TTC549 (cell line): Measurements from ENCODE around the gene KRT76.
"Not testable (repeated sequence)": the region's sequence is repeated elsewhere in the genome, so short reads cannot be mapped to it uniquely, and the experiment has no call there.

Experiments used
- FAIRE-seq: peaks from 2 replicates; lab custom pipeline; 2012; peaks lifted over from hg19 to GRCh38; lab: Jason Lieb, UNC

Gene KRT76

DNA sequence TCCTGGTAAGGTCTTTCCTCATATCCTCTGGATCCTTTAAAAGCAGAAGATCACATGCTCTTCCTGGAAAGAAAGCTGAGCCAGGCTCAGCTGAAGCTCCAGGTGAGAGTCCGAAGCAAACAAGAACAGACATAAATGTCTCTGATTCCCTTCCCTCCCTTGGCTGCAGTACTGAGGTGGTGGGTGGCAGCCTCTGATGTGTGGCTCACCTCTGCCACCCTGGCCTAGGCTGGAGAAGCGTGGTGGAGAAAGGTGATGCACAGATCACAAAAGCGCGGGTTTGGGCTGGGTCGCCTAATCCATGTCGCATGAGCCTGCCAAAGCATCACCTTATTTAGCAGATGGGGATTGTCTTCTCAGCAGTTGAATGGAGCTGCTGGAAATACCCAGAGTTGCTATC, 2.8 kb upstream of the KRT76 start:
- FAIRE-seq: no peak

DNA sequence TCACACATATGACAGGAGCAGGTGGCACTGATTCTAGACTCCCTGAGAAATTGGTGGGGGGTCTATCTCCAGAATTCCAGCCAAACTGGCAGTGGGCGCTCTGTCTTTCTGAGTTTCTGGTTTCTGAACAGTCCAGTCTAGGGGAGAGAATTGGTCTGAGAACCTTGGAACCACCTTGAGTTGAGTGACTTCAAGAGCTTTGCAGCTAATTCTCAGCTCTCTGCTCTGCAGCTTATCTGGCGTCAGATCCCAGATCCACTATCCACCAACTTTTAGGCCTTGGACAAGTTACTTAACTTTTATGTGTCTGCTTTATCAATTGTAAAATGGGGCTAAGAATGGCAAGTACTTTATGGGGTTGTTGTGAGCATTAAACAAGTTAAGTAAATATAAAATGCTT, 1.7 kb upstream of the KRT76 start:
- FAIRE-seq: no peak

DNA sequence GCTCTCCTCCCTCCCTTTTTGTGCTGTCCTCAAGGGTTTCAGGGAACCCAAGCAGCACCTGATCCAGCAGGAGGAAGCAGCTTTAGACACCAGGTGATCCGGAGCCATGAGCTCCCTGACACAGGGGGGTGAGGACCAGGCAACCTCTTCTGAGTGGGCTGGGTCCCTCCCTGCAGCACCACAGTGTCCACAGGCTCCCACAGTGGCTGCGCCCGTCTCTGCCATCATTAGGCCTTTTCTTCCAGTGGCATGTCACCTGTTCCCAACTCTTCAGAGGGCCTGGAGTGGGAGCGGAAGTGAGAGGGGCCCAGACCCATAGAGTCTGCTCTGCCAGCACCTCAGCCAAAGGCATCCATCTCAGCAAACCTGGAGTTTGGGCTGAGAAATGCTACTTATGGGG, 421 bp upstream of the KRT76 start:
- FAIRE-seq: no peak

DNA sequence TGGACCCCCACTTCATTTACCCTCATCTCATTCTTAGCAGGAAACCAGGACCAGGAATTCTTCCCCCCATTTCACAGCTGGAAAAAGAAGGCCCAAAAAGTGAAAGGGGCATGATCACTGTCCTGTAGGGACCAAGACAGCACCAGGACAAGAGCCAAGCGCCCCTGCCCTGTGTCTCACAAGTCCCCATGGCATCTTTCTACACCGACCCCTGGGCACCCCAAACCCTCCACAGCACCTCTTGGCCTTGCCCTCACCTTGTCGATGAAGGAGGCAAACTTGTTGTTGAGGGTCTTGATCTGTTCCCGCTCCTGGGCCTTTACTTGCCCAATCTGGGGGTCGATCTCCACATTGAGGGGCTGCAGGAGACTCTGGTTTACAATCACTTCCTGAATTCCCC, 710 bp downstream of the KRT76 start:
- FAIRE-seq: no peak

DNA sequence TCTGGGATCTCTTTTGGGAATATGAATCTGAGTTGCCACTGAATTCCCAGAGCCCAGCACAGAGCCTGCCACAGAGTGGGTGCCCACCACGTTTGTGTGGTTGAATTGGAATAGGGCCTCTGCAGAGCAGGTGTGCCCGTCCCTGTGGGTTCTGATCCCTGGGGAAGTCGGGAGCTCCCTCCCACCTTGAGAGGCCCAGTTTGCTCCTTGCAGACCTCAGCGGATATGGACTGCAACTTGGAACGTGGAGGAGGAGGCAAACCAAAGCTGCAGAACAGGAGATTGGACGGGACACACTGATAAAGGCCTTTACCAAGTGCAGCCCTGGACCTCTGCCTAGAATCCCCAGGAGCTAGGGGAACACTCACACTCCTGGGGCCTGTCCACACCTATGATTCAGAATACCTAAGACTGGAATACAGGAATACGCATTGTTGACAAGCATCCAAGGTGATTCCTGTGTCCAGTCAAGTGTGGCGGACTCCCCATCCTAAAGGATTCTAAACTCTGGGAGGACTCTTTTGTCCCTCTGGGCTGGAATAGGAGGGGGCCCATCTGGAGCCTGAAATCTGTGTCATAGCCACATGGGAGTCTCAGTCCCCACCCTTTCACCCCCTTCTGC, 2.4 kb downstream of the KRT76 start:
- no peak for FAIRE-seq

DNA sequence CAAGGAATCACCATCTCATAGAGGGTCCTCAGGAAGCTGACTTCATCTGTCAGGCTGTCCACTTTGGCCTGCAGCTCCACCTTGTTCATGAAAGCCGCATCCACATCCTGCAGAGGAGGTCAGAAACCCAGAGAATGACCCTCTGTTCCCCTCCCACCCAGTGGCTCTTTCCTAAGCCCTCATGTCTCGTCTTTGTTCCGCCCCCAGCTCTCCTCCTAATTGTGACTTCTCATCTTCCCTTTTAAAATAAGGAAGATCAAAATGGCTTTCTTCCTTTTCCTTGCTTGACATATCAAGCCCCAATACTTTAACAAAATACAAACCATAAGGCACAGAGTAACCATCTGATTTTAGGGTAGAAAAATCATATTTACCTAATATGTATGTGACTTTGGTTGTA, 4.4 kb downstream of the KRT76 start:
- FAIRE-seq: no peak

DNA sequence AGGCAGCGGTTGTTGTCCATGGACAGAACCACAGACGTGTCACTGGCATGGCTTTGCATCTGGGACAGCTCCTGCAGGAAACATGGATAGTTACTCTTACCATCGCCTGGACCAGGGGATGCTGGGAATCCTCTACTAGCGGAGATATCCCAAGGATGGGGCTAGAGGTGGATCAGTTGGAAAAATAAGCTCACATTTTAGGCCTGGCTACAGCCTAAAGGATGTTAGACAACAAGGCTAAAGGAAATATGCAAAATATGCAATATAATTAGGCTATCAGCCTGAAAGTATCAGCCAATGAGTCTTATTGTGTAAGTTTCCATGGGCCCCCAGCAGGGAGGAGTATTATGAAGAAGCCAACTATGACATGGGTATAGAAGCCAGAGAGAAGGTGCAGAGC, 5.0 kb downstream of the KRT76 start:
- FAIRE-seq: no peak

DNA sequence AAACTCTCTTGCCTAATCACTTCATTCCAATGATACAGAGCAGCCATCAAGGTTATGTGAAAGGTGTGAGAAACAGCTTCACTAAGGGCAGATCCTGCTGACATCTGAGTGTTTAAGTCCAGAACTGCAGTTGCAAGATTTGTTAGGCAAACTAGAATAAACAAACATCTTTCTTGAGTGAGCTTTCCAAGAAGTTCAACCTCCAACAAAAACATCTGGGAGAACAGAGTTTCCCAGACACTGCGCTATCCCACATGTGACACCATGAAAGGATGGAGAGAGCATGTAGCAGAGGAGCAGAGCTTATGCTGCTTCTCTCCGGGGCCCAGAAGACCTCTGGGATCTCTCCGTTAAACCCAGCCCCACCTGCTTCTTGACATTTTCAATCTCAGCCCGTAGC, 5.6 kb downstream of the KRT76 start:
- FAIRE-seq: no peak

DNA sequence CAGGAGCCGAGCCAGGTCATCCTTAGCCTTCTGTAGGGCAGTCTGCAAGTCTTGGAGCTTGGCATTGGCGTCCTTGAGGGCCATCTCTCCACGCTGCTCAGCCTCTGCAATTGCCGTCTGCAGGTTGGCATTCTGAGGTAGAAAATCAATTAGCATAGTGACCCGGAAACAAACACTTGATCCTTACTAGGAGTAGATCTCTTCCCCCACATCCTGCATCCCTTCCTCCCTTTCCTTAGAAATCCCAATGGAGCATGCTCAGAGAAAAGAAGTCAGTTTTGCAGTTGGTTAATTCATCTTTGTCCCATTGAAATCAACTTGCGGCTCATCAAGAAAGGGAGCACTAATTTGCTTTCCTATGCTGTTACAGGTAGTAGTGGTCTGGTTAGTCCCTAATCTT, 6.1 kb downstream of the KRT76 start:
- FAIRE-seq: no peak

DNA sequence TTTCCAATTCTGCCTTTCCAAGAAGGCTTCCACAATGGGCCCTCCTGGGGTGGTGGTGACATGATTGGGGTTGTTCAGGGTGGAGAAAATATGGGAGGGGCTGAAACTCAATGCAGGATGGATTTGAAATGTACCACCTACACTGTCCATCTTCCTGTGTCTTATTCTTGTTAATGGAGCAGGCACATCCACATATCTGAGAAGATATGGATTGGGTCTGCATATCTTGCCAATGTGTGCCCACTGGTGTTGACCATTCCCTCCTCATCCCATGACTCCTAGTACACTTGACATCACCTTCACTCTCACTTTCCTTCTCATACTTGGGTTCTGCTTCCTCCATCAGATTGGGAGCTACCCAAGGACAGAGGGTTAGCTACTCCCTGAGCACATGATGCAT, 7.2 kb downstream of the KRT76 start:
- FAIRE-seq: no peak

DNA sequence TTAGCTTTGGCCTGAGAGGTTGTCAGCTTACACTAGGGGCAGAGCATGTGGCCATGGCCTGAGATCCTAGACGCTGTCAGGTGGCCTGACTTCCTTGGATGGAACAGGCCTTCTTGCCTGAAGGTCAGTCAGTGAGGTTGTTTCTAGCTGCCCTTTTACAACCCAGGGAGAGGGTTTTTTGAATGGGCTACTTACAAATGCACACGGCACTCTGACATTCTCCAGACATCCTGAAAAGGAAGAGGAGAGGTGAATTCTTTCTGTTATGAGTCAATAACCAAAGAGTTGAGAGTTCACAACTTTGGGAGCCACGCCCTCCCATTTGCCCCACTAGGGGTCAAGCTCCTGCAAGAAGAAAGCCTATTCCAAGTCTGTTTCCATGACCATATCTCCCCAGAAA, 7.8 kb downstream of the KRT76 start:
- FAIRE-seq: no peak

DNA sequence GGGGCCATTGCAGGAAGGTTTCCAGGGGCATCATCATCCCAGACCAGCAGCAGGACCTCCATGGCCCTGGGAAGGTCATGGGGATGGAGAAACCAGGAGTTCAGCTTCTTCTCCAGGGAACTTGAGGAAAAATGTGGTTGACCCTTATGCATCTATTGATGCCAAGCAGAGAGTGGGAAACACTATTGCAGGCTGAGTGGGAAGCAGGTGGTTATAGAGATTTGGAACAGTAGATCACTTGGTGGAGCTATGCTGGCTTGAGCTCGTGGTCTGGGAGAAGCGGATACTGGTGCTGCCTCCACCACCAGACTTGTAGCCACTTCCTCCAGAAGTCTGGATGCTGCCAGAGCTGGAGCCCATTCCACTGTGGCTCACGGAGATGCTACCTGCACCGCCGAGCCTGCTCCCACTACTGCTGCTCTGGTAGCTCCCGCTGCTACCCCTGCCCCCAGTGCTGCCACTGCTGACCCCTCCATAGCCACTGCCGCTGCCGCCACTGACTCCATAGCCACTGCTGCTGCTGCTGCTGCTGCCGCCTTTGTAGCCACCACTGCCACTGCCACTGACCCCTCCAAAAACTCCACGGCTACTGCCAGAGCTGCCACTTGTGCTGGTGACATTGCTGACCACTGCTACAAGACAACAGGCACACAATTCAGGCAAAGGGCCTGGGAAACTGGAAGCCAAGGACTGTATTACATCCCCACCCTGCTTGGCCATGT, 8.5 kb downstream of the KRT76 start:
- FAIRE-seq: no peak

DNA sequence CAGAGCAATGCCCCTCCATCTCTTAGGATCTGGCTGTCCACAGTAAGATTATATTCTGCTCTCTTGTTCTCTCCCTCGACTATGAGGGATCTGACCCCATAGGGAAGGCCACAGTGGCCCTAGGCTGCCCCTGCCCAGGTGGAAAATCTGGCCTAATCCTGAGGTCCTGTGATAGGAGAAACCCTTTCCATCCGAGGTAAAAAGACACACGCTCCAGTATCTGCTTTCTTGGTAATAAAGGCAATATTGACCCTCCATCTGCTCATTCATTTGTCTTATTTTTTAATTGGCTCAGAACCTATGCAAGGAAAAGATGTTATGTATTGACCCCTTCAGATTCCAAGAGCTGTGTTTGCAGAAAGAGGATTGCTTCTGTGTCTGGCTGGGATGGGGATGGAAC, 9.7 kb downstream of the KRT76 start:
- FAIRE-seq: no peak

DNA sequence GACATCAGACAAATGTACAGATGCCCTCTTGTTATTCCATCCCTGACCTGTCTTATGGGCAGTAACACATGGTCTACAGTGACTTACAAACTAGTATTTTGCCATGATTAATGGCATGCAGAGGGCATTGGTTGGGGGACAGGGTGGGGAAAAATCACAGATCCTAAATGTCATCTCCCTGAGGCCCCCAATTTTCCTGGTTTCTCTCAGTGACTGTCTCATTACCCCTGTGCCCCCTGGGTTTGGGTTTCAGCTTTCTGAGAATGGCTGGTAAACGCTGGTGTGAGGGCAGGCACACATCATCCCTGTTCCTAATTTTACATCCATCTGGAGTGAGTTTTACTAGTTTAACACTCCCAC, 10.1 kb downstream of the KRT76 start:
- no peak for FAIRE-seq

DNA sequence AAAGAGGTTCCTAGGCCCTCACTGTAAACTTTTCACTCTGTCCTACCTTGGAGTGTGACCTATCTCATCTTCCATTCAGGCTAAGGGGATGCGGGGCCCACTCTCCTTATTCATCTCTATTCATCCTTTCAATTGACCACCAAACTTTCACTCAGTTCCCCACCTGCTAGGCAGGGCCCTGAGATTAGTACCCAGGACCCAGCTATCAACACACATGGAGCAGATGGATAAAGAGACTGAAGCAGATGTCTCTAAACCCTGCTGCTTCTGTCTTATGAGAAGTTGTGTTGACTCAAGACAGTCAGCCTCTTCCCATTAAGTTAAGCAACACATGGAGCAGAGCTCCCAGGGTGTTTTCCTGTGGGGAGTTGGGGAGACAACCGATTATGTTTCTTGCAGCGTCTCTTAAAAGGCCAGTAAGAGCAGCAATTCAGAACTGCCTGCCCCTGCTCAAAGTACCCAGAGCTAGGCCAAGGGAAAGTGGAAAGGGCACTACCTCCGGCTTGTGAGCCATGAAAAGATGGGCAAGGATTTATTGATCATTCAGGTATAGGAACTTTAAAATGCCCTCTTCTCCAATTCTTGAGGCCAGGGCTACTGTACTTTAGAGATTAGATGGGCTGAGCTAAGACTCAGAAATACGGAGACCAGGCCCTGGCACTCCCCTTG, 10.7 kb downstream of the KRT76 start:
- FAIRE-seq: no peak

DNA sequence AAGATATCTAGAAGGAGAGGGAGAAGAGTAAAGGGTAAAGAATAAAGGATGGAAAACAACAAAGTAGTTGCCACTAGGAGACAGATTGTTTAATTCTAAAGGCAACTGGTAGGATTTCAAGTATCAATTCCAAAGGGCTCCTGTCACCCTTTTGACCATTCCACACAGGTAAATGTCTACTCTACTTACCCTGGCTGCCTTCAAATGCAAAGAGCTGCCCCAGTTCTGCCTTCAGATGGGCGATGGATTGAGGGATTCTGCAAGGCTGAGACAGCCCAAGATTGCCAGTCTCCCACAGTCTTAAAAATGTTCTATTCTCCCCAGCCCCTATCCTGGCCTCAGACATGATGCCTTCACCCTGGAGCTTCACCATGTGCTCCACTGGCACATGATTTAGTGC, 11.4 kb downstream of the KRT76 start:
- FAIRE-seq: no peak

DNA sequence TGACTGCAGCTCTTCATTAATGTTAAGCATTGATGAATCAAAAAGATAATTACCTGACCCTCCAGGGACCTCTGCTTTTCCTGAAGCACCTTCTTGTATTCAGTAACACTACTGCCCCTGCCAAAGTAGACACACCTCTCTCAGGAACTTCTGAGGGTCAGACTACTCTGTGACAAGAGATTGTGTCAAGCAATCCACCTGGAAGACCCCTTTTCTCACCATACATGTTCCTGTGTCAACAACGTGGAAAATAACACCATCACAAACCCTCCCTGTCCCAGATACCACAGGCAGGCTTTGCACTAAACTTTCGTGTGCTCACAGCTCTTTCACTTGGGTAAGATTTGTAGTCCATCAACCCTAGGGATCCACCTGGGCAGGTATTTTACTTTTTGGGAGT, 13.2 kb downstream of the KRT76 start:
- FAIRE-seq: no peak

DNA sequence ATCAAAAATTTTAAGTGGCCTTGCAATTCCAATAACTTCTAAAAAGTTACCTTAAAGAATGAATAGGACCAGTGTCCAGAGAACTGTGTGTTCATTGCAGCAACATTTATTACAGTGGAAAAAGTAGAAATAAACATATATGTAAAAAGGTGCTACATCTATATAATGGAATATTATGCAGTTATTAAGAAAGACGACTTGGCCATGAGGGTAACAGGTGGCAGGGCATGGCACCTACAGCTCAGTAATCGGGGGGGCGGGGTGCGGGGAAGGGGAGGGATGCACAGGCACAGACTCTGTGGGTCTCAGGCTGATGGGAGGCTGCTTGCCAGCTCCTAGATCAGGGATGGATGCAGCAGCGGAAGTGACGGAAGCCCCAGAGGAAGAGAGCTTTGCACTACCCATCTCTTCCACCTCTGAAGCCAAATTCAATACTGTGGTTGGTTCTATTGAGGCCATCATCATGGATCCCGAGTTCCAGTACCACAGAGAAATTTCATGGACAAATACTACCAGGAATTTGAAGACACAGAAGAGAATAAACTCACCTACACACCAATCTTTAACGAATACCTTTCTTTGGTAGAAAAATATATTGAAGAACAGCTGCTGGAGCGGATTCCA, 14.0 kb downstream of the KRT76 start:
- FAIRE-seq: no peak

DNA sequence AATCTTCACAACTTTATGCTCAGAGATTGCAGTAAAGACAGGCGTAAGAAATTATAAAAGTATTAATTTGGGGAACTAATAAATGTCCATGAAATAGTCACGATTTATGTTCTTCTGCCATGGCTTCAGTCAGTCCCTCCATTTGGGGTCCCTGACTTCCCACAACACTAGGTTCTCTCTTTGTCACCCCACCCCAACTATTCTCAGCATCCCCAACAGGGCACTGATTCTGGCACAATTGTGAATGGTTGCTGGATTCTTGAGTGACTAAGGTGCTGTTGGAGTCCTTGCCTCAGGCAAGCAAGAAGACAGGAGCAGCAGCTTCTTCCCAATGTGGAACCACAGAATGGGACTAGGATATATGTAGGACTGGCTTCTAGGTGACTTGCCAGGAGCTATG, 15.3 kb downstream of the KRT76 start:
- FAIRE-seq: no peak

DNA sequence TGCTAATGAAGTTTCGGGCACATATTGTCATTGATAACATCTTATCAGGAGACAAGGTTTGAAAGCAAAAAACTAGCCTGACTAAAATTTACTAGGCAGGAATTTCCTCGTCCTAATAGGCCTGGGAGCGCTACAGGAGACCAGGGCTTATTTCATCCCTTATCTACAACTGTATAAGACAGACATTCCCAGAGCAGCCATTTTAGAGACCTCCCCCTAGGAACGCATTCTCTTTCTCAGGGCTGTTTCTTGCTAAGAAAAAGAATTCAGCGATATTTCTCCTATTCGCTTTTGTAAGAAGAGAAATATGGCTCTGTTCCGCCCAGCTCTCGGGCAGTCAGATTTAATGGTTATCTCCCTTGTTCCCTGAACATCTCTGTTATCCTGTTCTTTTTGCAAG, 15.9 kb downstream of the KRT76 start:
- not testable (repeated sequence) for FAIRE-seq

DNA sequence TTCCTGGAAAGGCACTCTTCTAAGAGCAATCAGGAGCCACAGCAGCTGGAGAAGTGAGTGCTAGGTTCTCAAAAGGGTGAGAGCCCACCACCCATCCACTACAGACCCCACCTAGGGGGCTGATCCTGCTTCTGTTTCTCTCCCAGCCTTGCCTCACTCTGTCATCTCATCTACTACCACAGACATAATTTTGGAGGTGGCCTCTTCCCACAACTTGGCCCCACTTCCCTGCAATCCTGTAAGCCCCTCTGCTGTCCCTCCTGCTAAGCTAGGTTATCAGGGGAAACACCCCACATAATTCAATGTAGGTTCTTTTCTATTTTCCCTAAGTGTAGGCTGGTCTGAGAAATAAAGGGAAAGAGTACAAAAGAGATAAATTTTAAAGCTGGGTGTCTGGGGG, 16.5 kb downstream of the KRT76 start:
- no peak for FAIRE-seq

DNA sequence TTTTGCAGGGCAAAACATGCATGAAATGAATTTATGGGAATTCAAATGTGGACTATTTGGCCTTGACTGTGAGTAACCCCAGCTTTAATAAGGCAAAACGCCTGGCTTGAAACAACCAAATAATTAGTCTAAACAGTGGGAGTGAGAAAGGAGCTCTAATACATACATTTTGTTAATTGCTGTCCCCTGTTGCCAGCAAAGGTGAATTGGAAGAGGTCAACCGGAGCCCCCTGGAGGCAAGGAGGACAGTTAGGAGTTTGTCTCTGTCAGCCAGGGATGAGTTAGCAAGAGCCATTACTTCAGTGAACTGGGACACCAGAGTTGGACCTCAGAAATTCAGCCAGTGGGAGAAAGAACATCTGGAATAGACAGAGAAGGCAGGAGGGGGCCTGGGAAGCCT, 17.4 kb downstream of the KRT76 start:
- no peak for FAIRE-seq

DNA sequence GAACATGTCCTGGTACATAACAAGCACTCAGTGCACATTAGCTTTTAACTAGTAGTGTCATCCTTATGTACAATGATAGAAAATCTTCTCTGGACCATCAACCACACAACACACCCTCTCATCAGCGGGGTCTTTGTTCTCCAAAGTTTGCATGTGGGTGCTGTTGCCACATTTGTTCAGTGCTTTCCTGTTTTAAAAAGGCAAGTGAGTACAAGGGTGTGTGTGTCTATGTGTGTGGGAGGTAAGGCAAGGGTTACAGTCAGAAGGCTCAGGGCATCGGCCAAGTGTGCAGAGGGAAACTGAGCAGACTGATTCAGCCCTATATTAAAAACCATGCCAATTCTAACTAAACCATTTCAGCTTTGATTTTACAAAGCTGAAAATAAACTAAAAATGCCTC, 17.9 kb downstream of the KRT76 start:
- FAIRE-seq: no peak
